ENCODE results near the gene CLEC16A.

DNA sequence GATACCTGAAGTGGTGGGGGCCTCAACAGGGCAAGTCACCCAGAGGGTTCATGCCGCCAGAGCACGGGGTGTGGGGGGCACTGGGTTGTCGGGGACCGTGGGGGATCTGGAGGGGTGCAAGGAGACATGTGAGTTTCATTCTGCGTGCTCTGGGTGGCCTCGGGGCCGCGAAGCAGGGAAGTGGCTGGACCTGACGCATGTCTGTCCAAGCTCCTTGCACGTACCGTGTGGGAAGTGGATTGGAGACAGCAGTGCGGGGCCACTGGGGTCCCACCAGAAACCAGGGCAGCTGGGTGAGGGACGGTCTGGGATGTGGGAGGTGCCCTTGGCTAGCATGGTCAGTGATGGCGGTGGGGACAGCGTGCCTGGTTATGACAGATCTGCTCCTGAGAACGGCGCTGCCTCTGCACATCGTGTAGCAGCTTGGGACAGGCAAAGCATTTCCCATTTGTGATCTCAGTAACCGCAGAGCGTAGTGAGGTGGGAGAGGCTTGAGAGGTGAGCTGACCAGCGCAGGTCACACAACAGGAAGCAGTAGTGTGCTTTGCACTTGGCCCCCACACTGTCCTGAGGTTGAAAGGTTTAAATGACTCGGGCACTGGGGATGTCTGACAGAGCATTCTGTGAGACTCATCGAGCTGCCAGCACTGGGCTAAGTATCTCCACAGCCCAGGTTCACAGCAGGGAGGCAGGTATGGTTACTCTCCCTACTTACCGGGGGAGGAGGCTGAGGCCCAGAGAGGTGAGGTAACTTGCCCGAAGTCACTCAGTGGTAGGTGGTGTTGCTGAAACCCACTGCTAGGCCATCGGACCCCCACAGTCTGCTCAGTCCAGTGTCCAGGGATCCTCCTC, 197.3 kb downstream of the CLEC16A start:
- TF ChIP-seq EZH2 (IDR thresholded peaks at IDR 0.05; ENCODE audit: borderline replicate concordance, insufficient read depth, low read depth, low read length, poor library complexity, severe bottlenecking) = no peak
- TF ChIP-seq, protein P1, sequence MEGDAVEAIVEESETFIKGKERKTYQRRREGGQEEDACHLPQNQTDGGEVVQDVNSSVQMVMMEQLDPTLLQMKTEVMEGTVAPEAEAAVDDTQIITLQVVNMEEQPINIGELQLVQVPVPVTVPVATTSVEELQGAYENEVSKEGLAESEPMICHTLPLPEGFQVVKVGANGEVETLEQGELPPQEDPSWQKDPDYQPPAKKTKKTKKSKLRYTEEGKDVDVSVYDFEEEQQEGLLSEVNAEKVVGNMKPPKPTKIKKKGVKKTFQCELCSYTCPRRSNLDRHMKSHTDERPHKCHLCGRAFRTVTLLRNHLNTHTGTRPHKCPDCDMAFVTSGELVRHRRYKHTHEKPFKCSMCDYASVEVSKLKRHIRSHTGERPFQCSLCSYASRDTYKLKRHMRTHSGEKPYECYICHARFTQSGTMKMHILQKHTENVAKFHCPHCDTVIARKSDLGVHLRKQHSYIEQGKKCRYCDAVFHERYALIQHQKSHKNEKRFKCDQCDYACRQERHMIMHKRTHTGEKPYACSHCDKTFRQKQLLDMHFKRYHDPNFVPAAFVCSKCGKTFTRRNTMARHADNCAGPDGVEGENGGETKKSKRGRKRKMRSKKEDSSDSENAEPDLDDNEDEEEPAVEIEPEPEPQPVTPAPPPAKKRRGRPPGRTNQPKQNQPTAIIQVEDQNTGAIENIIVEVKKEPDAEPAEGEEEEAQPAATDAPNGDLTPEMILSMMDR (IDR thresholded peaks at IDR 0.05) = no peak
